Activated CD8-positive, alpha-beta memory T cell treated with anti-CD3 and anti-CD28 coated beads, Interleukin-2, amount 50 U/mL, for 1 hour (primary cell): Measurements from ENCODE around the gene DNAH1.
"Not testable (repeated sequence)": the region's sequence is repeated elsewhere in the genome, so short reads cannot be mapped to it uniquely, and the experiment has no call there.

ENCODE experiments used
- DNase-seq: peaks from one replicate; pipeline ENCODE4 v3.0.0-alpha.2; 2020; ENCODE audit errors: extremely low read depth

DNAH1 gene

DNA sequence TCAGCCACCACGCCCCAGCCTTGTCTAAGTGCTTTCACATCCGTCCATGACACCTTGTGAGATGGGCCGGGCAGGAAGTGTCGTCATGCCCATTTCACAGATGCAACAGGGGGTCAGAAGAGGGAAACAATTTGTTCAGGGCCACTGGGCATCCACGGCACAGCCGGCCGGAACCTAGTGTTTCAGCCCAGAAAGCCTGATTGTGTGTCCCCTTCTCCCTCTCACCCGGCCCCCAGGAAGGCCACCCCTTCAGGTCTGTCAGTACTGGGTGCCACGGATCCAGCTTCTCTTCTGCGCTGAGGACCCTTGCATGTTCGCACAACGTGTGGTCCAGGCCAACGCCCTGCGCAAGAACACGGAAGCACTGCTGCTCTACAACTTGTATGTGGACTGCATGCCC lies 15.8 kb downstream of the DNAH1 start:
- DNase-seq: no peak

DNA sequence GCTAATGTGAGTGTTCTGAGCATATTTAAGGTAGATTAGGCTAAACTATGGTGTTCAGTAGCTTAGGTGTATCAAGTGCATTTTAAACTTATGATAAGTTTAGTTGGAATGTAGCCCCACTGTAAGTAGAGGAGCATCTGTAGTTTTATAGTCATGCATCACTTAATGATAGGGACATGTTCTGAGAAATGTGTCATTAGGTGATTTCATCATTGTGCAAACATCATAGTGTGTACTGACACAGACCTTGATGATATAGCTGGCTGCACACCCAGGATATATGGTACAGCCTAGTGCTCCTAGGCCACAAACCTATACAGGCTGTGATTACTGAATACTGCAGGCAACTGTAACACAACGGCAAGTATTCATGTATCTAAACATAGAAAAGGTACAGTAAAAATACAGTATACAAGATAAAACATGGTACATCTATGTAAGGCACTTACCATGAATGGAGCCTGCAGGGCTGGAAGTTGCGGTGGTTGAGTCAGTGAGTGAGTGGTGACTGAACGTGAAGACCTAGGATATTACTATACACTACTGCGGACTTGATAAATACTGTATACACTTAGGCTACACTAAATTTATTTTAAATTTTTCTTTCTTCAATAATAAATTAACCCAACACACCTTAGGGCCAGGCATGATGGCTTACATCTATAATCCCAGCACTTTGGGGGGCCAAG lies 17.9 kb downstream of the DNAH1 start:
- DNase-seq: no peak

DNA sequence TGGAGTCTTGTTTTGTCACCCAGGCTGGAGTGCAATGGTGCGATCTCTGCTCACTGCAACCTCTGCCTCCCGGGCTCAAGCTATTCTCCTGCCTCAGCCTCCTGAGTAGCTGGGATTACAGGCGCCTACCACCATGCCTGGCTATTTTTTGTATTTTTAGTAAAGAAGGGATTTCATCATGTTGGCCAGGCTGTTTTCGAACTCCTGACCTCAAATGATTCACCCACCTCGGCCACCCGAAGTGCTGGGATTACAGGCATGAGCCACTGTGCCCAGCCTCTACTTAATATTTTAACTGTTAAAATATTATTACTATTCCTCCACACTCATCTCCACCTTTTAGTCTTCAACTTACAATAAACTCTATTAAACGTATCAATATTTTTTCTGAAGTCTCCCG lies 22.0 kb downstream of the DNAH1 start:
- not testable (repeated sequence) for DNase-seq

DNA sequence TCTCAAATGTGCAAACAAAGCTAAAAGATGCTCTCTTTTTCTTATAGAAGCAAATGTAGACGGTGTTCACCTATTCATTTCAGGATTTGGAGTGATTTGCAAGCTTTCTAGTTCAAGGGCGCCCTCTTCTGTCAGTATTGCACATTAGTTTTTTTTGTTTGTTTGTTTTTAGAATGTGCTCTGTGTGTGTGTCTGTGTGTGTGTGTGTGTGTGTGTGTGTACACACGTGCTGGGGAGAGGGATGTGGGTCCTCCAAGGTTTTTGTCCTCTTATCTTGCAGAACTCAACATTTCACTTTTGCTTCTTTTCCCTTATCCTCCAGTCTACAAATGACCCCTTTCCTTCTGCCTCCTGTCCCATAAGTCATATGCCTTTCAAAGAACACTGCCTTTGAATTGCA lies 23.5 kb downstream of the DNAH1 start:
- peak; percentile 33 for DNase-seq

DNA sequence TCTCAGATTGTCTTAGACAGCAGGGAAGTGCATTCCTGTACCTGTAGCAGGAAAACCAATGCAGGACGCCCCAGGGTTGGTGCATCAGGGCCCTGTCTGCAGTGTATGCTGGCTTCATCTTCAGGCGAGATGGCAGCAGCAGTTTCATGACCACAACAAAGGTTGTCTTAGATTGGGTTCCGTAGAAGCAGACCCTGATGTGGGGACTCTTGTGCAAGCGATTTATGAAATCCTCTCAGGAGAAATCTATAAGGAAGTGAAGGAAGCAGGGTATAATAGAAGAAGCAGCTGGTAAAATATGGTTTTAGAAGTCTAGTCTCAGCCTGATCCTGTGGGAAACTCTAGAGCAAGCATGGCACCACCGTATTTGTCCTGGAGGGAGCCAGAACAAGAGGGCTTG lies 25.0 kb downstream of the DNAH1 start:
- no peak for DNase-seq

DNA sequence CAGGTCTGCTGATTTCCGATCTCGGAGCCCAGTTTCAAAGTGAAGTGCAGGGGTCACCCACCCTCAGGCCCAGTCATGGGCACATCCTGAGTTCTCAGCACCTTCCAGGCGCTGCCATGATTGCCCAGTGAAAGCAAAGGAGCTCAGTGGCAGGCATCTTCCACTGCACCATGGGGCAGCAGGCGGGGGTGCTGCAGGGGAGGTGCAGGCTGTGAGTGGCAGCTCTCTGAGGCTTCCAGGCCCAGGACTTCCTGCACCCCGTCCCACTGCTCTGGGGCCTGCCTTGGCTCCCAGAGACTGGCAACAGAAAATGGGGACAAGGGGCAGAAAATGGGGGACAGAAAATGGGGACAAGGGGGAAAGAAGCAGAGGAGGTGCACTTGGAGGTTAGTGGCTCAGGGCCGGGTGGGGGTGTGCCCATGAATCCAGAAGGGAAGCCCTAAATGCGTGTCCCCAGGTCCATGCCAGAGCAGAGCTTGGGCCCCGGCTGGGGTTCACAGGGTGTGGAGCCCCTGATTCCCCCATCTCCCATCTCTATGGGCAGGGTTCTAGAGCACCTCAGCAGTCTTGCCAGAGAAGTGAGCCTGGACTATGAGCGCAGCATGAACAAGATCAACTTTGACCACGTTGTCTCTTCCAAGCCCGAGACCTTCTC lies 28.0 kb downstream of the DNAH1 start:
- DNase-seq: no peak

DNA sequence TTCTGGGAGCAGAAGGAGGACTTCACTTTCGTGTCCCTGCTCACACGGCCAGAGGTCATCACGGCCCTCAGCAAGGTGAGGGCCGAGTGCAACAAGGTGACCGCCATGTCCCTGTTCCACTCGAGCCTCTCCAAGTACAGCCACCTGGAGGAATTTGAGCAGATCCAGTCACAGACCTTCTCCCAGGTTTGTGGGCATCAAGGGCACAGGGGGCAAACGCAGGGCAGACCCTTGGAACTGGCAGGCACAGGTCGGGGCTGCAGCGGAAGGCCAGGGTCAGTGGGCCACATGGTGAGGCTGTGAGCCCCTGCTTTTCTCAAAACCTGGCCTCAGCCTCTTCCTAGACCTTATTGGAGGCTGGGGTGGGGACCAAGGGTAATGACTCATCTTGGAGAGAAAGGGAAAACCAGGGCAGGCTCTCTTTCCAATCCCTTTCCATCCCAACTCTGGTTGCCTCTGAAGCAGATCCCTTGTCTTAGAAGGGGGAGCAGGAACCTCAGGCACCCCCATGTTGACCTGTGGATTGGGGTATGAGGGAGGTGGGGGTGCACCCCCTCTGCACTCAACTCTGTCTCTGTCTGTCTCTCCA lies 29.5 kb downstream of the DNAH1 start:
- DNase-seq: no peak

DNA sequence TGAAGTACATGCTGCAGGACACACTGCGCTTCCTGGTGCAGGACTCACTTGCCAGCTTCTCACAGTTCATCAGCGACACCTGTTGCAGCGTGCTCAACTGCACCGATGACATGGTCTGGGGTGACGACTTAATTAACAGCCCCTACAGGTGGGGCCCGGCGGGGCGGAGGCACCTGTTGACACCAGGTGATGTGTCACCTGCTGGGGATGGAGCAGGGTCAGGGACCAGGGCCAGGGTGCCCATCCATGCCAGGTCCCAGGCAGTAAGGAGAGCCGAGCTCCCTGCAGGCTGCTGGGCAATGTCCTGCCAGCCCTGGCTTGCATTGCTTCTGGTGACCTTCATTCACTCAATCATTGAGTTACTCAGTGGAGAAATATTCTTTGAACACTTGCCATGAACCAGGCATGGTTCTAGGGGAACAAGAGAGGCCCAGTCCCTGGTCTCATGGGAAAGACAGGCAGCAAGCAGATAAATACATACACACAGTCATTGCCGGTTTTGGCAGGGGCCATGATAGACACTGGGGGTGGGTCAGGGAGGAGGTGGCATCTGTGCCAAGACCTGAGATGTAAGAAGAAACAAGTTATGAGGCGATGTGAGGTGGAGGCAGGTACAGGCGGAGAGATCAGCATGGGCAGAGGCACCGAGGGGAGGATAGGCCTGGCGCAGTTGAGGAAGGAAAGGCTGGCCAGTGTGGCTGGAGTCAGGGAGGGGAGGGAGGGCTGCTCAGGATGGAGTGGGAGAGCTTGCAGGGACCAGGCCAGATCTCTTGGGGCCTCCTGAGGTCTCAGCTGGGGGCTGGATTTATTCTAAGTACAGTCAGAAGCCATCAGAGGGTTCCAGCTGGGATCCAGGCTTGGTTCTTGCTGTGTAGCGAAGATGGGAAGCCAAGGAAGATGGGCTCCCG lies 30.8 kb downstream of the DNAH1 start:
- no peak for DNase-seq

DNA sequence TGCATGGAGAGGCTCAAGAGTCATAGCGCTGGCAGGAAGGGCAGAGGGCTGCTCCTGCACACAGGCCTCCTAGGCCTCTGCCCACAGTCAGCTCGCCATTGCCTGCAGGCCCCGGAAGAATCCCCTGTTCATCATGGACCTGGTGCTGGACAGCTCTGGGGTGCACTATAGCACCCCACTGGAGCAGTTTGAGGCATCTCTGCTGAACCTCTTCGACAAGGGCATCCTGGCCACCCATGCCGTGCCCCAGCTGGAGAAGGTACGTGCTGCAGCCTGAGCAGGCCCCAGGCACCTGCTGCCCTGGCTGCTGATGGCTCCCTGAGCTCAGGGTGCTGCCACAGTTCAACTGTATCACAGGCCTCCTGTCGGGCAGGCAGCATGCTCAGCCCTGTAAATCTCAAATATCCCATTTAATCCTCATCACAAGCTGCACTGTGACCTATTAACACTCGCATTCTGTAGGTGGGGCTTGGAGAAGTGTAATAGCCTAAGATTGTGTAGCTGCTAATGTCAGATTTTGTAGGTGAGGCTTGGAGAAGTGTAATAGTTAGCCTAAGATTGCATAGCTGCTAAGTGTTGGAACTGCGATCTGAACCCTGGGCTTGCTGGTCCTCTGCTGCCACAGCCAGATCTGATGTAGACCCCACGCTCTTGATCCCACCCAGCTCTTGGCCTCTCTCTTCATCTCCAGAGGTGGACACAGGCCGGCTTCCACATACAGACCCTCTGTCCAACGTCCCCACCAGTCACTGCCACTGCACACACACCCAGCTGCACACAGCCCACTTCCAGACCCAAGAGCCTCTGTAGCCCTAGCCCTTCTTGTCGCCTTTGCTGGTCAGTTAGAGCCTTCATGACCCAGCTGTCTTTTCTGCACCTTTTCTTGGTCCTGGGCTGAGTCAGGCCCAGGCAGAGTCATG lies 31.9 kb downstream of the DNAH1 start:
- DNase-seq: no peak

DNA sequence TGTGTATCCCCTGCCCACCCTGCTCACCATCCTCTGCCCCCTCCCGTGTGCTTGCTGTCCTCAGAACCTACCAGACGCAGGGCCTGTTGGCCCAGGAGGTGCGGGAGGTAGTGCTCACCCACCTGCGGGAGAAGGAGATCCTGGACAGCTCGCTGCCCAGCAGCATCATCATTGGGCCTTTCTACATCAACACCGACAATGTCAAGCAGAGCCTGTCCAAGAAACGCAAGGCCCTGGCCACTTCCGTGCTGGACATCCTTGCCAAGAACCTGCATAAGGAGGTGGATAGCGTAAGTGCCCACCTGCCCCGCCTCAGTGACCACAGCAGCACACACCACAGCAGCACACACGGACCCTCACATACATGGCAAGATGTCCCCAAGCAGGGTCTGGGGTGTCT lies 33.0 kb downstream of the DNAH1 start:
- DNase-seq: no peak

DNA sequence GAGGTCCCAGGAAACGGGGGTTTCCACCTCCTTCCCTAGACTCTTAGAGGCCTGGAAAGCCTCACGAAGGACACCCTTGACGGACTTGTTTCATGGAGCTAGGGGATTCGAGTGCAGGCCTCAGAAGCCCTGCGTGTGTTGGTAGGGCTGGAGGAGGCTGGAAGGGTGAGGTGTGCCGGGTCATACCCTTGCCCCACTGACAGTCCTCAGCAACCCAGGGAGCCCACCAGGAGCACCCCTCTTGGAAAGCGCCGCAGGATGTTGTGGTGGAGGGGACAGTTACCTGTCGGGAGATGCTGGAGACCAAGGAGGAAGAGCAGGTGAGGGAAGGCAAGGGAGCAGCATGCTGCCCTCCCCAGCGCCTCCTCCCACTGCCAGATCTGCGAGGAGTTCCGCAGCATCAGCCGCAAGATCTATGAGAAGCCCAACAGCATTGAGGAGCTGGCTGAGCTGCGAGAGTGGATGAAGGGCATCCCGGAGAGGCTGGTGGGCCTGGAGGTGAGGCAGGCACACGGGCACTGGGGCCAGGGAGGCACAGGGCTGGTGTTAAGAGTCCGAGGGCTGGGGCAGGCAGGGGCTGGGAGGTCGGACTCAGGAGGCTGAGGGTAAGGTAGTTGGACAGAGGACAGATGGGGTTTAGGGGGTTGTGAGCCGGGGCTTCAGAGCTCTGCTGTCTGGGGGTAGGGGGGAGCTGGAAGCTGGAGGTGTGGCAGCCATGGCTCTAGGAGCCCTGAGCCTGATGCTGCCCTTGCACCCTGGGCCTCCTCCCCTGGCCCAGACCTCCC lies 33.7 kb downstream of the DNAH1 start:
- DNase-seq: no peak

DNA sequence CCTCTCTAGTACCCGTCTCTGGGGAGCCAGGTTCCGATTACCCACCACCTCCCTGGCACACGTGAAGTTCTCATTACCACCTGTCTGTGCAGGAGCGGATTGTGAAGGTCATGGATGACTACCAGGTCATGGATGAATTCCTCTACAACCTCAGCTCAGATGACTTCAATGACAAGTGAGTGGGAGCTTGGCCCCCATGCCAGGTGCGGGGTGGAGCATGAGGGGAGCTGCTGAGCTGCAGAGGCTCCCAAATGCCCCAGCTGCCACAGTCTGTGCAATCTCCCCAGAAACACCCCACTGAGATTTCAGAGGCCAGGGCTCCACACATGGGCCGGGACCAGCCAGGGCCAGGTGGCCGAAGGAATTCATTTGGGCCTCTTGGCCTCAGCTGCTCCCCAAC lies 34.3 kb downstream of the DNAH1 start:
- no peak for DNase-seq

DNA sequence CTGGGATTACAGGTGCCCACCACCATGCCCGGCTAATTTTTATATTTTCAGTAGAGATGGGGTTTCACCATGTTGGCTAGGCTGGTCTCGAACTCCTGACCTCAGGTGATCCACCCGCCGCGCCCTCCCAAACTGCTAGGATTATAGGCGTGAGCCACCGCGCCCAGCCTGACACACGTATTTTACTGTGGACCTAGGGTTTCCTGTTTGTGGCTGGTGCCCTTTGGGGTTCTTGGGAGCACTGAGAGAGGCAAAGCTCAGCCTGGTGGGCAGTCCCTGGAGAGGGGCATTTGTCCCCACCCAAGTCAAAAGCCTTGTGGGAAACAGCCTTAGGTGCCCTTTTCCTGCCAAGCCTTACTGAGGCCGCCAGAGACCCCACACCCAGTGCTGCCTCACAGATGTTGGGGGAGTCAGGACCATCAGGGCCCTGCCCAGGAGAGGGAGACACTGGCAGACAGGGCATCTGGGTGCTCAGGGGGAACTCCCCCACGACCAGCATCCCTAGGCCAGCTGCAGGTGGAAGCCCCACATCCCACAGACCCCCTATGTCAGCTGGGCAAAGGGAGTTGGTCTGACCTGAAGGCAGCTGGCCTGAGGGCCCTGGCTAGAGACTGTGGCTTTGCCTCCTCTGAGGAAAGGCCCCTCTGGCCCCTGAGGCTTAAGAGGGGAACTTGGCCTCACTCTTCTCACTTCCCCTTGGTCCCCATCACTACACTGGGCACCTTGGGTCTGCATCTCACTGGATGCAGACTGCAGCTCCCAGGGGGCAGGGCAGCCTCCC lies 35.1 kb downstream of the DNAH1 start:
- no peak for DNase-seq

DNA sequence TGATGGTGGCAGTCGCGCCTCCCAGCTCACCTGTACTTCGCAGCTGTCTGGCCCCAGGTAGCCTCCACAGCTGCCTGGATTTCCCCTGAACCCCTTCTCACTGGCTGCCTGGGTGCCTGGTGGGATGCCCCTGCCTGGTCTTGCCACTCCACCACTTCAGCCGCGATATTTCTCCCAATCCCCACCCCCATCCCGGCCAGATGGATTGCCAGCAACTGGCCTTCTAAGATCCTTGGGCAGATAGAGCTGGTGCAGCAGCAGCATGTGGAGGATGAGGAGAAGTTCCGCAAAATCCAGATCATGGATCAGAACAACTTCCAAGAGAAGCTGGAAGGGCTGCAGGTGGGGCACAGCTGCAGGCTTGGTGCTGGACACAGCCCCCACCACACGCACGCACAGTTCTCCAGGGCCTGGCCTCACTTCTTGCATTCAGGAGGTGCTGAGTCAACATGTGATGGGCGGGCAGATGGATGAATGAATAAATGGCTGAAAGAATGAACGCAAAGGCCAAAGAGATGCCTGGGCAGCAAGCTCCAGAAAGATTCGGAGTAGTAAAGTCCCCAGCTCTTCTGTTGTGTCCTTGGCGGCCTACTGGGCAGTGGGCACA lies 35.7 kb downstream of the DNAH1 start:
- no peak for DNase-seq

DNA sequence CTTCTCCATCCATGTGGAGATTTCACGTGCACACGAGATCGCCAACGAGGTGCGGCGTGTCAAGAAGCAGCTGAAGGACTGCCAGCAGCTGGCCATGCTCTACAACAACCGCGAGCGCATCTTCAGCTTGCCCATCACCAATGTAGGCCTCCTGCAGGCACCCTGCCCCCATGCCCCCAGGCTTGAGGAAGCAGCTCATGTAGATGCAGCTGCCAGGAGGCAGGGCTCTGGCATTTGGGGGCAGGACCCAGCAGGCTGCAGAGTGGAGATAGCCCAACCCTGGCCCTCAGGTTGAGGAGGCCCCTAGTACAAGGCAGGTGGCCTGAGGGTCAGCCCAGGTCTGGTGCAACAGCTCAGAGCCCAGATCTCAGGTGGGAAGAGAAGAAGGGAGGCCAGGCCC lies 36.4 kb downstream of the DNAH1 start:
- no peak for DNase-seq

DNA sequence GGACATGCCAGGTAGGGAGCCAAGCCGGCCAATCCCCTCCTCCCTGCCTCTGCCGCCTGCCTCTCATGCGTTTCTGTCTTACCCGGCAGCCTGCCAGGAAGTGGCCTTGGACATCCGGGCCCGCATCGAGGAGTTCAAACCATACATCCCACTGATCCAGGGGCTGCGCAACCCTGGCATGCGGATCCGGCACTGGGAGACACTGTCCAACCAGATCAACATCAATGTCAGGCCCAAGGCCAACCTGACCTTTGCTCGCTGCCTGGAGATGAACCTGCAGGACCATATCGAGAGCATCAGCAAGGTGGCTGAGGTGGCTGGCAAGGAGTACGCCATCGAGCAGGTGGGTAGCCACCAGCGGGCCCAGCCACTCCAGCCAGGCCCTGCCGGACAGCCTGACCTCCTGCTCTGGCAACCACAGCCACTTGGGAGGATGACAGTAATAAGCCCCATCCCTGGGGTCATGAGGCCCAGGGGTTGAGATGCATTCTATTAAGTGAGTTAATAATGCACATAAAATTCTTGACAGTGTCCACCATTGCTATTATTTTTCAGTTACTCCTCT lies 37.3 kb downstream of the DNAH1 start:
- DNase-seq: no peak

DNA sequence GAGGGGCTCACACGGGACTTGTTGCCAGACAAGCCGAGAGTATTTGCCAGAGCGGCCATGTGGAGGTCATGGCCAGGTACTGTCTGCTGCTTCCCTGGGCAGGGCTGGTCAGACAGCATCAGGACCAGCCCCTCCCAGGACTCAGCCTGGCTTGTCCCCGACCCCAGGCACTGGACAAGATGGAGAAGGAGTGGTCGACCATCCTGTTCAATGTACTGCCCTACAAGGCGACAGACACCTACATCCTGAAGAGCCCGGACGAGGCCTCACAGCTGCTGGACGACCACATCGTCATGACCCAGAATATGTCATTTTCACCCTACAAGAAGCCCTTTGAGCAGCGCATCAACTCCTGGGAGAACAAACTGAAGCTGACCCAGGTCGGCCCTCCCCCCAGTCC lies 38.6 kb downstream of the DNAH1 start:
- DNase-seq: no peak

DNA sequence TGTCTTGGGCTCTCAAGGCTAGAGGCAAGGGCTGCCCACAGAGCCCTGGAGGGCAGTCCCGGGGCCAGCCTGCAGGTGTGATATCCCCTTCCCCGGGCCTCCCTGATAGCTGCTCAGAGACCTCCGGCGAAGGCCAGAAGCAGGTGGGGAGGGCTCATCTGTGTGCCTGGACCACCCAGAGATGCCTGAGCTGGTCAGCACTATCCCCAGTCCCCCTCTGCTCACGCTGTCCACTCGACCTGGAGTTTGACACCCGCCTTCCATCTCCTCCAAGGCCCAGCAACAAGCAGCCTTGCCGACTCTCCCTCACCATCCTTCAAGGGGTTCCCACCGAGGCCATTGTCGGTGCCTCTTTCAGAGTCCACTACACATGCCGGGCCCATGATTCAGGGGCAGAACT lies 39.4 kb downstream of the DNAH1 start:
- DNase-seq: no peak

DNA sequence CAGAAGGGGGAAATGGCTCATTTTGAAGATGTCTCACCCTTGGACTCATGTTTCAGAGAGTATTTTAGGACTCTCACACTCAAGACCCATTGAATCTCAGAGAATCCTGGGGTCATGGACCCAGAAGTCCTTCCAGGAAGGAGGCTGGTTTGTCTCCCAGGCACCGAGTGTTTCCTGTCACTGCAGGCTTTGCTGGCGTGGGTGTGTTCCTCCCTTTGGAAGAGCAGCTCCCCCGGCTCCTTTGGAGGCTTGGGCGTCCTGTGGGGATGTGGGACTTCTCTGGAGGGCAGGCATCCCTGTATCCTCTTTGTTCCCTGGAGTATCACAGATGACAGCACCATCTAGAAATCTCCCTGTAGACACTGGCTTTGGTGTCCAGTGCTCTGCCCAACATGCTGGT lies 40.0 kb downstream of the DNAH1 start:
- DNase-seq: no peak
